Hematopoietic multipotent progenitor cell treated with erythropoietin and hydrocortisone succinate and interleukin-3 and kit ligand, for 15 days (in vitro differentiated cells): ENCODE measurements around the gene SERPINA5.

Experiments
- DNase-seq: peaks from one replicate; pipeline ENCODE4 v3.0.0-alpha.2; 2015; ENCODE audit warnings: low spot score

Gene SERPINA5

GRCh38 chr14:94548999-94549985 lies 31.9 kb upstream of the SERPINA5 start:
- peak; percentile 44 for DNase-seq

- no peak for DNase-seq
Measured at GRCh38 chr14:94550041-94550440, 31.2 kb upstream of the SERPINA5 start.

- DNase-seq: no peak
Measured at GRCh38 chr14:94555991-94556390, 25.2 kb upstream of the SERPINA5 start.

GRCh38 chr14:94557327-94557726 lies 23.9 kb upstream of the SERPINA5 start:
- DNase-seq: no peak

- no peak for DNase-seq
Measured at GRCh38 chr14:94558842-94559241, 22.4 kb upstream of the SERPINA5 start.

- DNase-seq: no peak
Measured at GRCh38 chr14:94559638-94560290, 21.5 kb upstream of the SERPINA5 start.

- DNase-seq: no peak
Measured at GRCh38 chr14:94560291-94560665, 20.9 kb upstream of the SERPINA5 start.

GRCh38 chr14:94560751-94561655 lies 20.2 kb upstream of the SERPINA5 start, which contains the start of gene SERPINA4:
SERPINA4 (plus strand) TSS chr14:94561442; CDS start chr14:94563483, 2,041 bp downstream.
- no peak for DNase-seq

GRCh38 chr14:94561656-94562010 lies 19.6 kb upstream of the SERPINA5 start:
- DNase-seq: no peak

- no peak for DNase-seq
Measured at GRCh38 chr14:94562022-94562421, 19.2 kb upstream of the SERPINA5 start.

- no peak for DNase-seq
Measured at GRCh38 chr14:94562941-94563883, 18.0 kb upstream of the SERPINA5 start.

- DNase-seq: no peak
Measured at GRCh38 chr14:94564381-94564780, 16.8 kb upstream of the SERPINA5 start.

GRCh38 chr14:94568186-94568585 lies 13.0 kb upstream of the SERPINA5 start:
- no peak for DNase-seq

GRCh38 chr14:94569381-94570001 lies 11.7 kb upstream of the SERPINA5 start:
- DNase-seq: no peak

GRCh38 chr14:94570002-94570400 lies 11.2 kb upstream of the SERPINA5 start:
- no peak for DNase-seq

- no peak for DNase-seq
Measured at GRCh38 chr14:94570440-94570839, 10.8 kb upstream of the SERPINA5 start.

- DNase-seq: no peak
Measured at GRCh38 chr14:94571395-94571794, 9.8 kb upstream of the SERPINA5 start.

GRCh38 chr14:94571950-94572349 lies 9.3 kb upstream of the SERPINA5 start:
- DNase-seq: no peak

GRCh38 chr14:94572637-94573303 lies 8.5 kb upstream of the SERPINA5 start:
- no peak for DNase-seq
